ENCODE results near the gene NKX6-1. TPM values are rescaled to one million over a fixed set of nuclear protein-coding genes. Genes with fewer than 3 reads are reported as not detected.

Gene NKX6-1
- not detected for total RNA-seq

DNA sequence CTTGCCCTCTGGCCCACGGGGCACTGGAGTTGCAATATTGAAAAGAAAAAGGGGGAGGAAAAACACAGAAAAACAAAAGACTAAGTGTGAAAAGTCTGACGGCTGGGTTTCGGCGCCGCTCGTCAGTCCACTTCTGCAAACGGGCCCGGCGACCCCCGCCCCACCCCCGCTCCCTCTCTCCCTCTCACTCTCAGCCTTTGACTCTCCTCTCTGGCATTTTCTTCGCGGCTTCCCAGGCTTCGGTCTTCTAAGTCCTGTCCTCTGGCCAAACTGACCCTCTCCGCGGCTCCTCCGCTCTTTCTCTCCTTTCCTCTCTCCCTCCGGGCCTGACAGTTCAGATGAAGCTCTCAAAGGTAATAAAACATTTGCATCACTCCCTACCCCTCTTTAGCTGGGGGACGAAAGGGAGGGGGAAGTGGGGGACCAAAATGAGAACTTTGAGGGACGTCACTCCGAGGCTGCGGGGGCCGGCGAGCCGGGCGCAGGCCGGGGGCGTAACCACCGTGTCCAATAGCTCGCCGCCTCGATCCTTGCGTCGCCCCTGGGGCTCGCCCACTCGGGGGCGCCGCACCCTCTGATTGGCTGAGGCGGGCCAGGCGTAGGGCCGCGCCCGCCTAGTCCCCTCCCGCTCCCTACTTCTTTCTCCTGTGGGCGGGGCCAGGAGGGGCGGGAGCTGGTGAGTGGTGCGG, at the start of gene NKX6-1:
Gene NKX6-1 (minus strand): TSS at position 358 of the 689 bp plus-strand sequence. CDS start 1,064 bp downstream, outside the sequence.
- POLR2A ChIA-PET, result interaction anchor here (0.6 kb wide), 1 partner anchor 80 kb away, joined by 3 read pairs; no protein-coding TSS in a partner anchor
- Mint-ChIP-seq H3K27me3 (peaks cover 83% of the 10 kb centered on the region), H3K36me3 (peaks cover 14% of the 10 kb centered on the region), H3K4me3 (peak within 1 kb of the TSS; percentile 59), H3K27ac (no peak within 1 kb of the TSS), H3K9me3 (peaks cover 4% of the 10 kb centered on the region), H3K4me1 (ENCODE audit: low read depth) (peaks cover 15% of the 10 kb centered on the region)
- intact Hi-C loops (cut with micrococcal nuclease), result loop anchor here (5.0 kb wide), 1 partner anchor 83 kb away; the partner anchor contains the start of gene CDS1
- peak; percentile 30 for DNase-seq
- CTCF ChIA-PET, result interaction anchor here (0.9 kb wide), 1 partner anchor 11 kb away, joined by 3 read pairs; no protein-coding TSS in a partner anchor

- Mint-ChIP-seq H3K27me3 (peaks cover 3% of the 10 kb centered on the region), H3K9me3 (no peaks in the 10 kb centered on the region), H3K36me3 (no peaks in the 10 kb centered on the region), H3K4me3 (no peak overlapping the region), H3K27ac (no peak overlapping the region), H3K4me1 (ENCODE audit: low read depth) (no peaks in the 10 kb centered on the region)
- CTCF ChIA-PET, result no interaction called here
- no peak for DNase-seq
- POLR2A ChIA-PET, result no interaction called here
- intact Hi-C loops (cut with micrococcal nuclease), result no loop called here
Measured at GRCh38 chr4:84547211-84547610, 48.1 kb upstream of the NKX6-1 start.

DNA sequence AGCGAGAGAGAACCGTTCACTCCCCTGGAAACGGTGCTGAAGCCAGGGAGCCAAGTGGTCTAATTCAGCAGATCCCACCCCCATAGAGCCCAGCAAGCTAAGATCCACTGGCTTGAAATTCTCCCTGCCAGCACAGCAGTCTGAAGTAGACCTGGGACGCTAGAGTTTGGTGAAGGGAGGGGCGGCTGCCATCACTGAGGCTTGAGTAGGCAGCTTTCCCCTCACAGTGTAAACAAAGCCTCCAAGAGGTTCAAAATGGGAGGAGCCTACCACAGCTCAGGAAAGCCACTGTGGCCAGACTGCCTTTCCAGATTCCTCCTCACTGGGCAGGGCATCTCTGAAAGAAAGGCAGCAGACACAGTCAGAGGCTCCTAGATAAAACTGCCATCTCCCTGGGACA, 46.0 kb upstream of the NKX6-1 start:
- intact Hi-C loops (cut with micrococcal nuclease), result no loop called here
- Mint-ChIP-seq H3K27ac (no peak overlapping the region), H3K4me3 (no peak overlapping the region), H3K9me3 (no peaks in the 10 kb centered on the region), H3K36me3 (no peaks in the 10 kb centered on the region), H3K27me3 (peaks cover 4% of the 10 kb centered on the region), H3K4me1 (ENCODE audit: low read depth) (no peaks in the 10 kb centered on the region)
- ChIA-PET CTCF (no interaction called here), POLR2A (no interaction called here)
- DNase-seq, result no peak

GRCh38 chr4:84535901-84536300, 36.8 kb upstream of the NKX6-1 start:
- no peaks in the 10 kb centered on the region for H3K4me1 Mint-ChIP-seq (ENCODE audit: low read depth)
- DNase-seq, result no peak
- intact Hi-C loops (cut with micrococcal nuclease), result no loop called here
- ChIA-PET CTCF (no interaction called here), POLR2A (no interaction called here)
- no peak overlapping the region for H3K27ac Mint-ChIP-seq
- no peaks in the 10 kb centered on the region for H3K36me3 Mint-ChIP-seq
- H3K27me3 Mint-ChIP-seq, result peaks cover 22% of the 10 kb centered on the region
- no peak overlapping the region for H3K4me3 Mint-ChIP-seq
- H3K9me3 Mint-ChIP-seq, result no peaks in the 10 kb centered on the region

GRCh38 chr4:84531689-84532088, 32.6 kb upstream of the NKX6-1 start:
- intact Hi-C loops (cut with micrococcal nuclease), result no loop called here
- Mint-ChIP-seq H3K27me3 (peaks cover 17% of the 10 kb centered on the region), H3K36me3 (no peaks in the 10 kb centered on the region), H3K4me1 (ENCODE audit: low read depth) (no peaks in the 10 kb centered on the region), H3K9me3 (no peaks in the 10 kb centered on the region), H3K27ac (no peak overlapping the region), H3K4me3 (no peak overlapping the region)
- POLR2A ChIA-PET, result no interaction called here
- DNase-seq, result no peak
- CTCF ChIA-PET, result no interaction called here

DNA sequence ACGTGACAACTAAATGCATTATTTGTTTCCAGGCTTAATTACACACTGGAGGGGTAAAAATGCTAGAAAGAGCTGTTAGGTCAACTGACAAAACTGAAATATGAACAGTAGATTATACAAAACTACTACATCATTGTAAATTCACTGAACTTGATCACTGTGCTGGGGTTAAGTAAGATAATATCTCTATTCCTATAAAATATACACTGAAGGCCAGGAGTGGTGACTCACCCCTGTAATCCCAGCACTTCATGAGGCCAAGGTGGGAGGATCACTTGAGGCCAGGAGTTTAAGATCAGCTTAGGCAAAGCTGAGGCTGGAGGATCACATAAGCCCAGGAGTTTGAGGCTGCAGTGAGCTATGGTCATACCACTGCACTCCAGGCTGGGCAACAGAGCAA, 31.8 kb upstream of the NKX6-1 start:
- Mint-ChIP-seq H3K9me3 (no peaks in the 10 kb centered on the region), H3K36me3 (no peaks in the 10 kb centered on the region), H3K27me3 (peaks cover 18% of the 10 kb centered on the region), H3K27ac (no peak overlapping the region), H3K4me1 (ENCODE audit: low read depth) (no peaks in the 10 kb centered on the region), H3K4me3 (no peak overlapping the region)
- no peak for DNase-seq
- ChIA-PET POLR2A (no interaction called here), CTCF (no interaction called here)
- intact Hi-C loops (cut with micrococcal nuclease), result no loop called here

- intact Hi-C loops (cut with micrococcal nuclease), result no loop called here
- no peaks in the 10 kb centered on the region for H3K4me1 Mint-ChIP-seq (ENCODE audit: low read depth)
- no peaks in the 10 kb centered on the region for H3K9me3 Mint-ChIP-seq
- no peak overlapping the region for H3K4me3 Mint-ChIP-seq
- H3K27me3 Mint-ChIP-seq, result peaks cover 18% of the 10 kb centered on the region
- H3K36me3 Mint-ChIP-seq, result no peaks in the 10 kb centered on the region
- DNase-seq, result no peak
- H3K27ac Mint-ChIP-seq, result no peak overlapping the region
- POLR2A ChIA-PET, result no interaction called here
- CTCF ChIA-PET, result interaction anchor here (3.0 kb wide), 1 partner anchor 885 kb away, joined by 21 read pairs; no protein-coding TSS in a partner anchor
Measured at GRCh38 chr4:84530454-84530853, 31.4 kb upstream of the NKX6-1 start.

DNA sequence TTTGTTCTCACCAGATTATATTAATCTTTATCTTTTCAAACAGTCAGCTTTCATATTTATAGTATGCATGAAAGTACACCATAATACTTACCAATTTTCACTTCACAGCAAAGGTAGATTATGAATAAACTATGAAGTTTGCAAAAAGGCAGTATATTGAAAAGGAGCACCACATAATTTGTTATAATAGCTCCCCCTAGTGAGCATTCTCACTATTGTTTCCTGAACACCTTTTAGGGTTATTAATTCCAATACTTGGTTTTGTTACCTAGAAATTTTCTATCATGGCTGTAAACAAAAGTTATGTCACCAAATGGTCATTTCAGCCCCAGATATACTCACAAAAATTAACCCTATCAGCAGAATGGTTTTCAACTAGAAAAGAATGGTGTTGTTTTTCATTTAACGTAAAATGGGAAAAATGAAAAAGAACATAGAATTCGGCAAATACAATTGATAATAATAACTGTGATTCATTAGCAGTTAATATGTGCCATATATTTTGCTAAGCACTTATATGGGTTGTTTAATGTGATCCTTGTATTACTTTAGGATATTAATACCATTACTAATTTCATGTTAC, 30.2 kb upstream of the NKX6-1 start:
- Mint-ChIP-seq H3K4me1 (ENCODE audit: low read depth) (no peaks in the 10 kb centered on the region), H3K27ac (no peak overlapping the region), H3K27me3 (peaks cover 21% of the 10 kb centered on the region), H3K4me3 (no peak overlapping the region), H3K9me3 (no peaks in the 10 kb centered on the region), H3K36me3 (no peaks in the 10 kb centered on the region)
- intact Hi-C loops (cut with micrococcal nuclease), result loop anchor here (1.0 kb wide), 1 partner anchor 885 kb away; no protein-coding TSS in a partner anchor
- no peak for DNase-seq
- ChIA-PET CTCF (interaction anchor here (0.6 to 3.0 kb wide), 11 partner anchors 12 to 1413 kb away, joined by 3 to 21 read pairs (median 3); no protein-coding TSS in a partner anchor), POLR2A (no interaction called here)

DNA sequence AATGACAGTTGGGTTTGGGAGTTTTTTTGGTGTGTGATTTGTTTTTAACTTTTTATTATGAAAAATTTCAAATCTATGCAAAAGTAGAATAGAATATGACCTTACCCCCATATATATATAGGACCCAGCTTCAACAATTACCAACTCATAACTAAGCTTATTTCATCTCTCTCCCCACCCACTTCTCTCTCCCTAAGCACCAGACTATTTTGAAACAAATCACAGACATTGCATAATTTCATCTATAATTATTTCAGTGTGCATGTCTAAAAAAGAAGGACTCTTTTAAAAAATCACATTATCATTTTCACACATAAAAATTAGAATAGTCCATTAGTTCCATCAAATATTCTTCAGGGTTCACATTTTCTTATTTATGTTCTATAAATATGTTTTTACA, 28.3 kb upstream of the NKX6-1 start:
- intact Hi-C loops (cut with micrococcal nuclease), result no loop called here
- H3K9me3 Mint-ChIP-seq, result no peaks in the 10 kb centered on the region
- peaks cover 17% of the 10 kb centered on the region for H3K27me3 Mint-ChIP-seq
- POLR2A ChIA-PET, result no interaction called here
- H3K4me1 Mint-ChIP-seq (ENCODE audit: low read depth), result no peaks in the 10 kb centered on the region
- CTCF ChIA-PET, result interaction anchor here (3.0 kb wide), 1 partner anchor 882 kb away, joined by 21 read pairs; no protein-coding TSS in a partner anchor
- H3K36me3 Mint-ChIP-seq, result no peaks in the 10 kb centered on the region
- DNase-seq, result no peak
- H3K27ac Mint-ChIP-seq, result no peak overlapping the region
- H3K4me3 Mint-ChIP-seq, result no peak overlapping the region

DNA sequence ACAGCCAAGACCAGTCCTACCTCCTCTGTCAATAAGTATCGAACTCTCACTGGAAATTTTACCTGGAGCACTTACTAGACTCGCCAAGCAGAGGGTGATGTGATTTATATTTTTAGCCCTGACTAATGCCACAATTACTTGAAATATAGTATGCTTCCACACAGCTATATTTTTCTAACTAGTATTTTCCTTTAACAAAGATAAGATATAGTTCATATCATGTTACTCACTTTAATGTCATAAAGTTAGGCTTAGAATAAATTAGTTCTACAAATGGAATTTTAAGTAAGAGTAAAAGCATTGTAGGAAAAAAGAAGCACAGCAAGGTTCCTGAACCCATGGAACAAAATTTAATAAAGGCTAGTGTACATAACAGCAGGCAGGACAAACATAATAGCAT, 16.0 kb upstream of the NKX6-1 start:
- Mint-ChIP-seq H3K27me3 (peaks cover 35% of the 10 kb centered on the region), H3K9me3 (no peaks in the 10 kb centered on the region), H3K4me3 (no peak overlapping the region), H3K36me3 (no peaks in the 10 kb centered on the region), H3K27ac (no peak overlapping the region), H3K4me1 (ENCODE audit: low read depth) (no peaks in the 10 kb centered on the region)
- POLR2A ChIA-PET, result no interaction called here
- CTCF ChIA-PET, result no interaction called here
- DNase-seq, result no peak
- intact Hi-C loops (cut with micrococcal nuclease), result no loop called here

- Mint-ChIP-seq H3K9me3 (no peaks in the 10 kb centered on the region), H3K36me3 (no peaks in the 10 kb centered on the region), H3K4me1 (ENCODE audit: low read depth) (no peaks in the 10 kb centered on the region), H3K4me3 (no peak overlapping the region), H3K27me3 (peaks cover 39% of the 10 kb centered on the region), H3K27ac (no peak overlapping the region)
- DNase-seq, result no peak
- intact Hi-C loops (cut with micrococcal nuclease), result no loop called here
- ChIA-PET POLR2A (no interaction called here), CTCF (no interaction called here)
Measured at GRCh38 chr4:84512277-84512676, 13.2 kb upstream of the NKX6-1 start.

- no peaks in the 10 kb centered on the region for H3K9me3 Mint-ChIP-seq
- intact Hi-C loops (cut with micrococcal nuclease), result no loop called here
- POLR2A ChIA-PET, result no interaction called here
- H3K4me3 Mint-ChIP-seq, result no peak overlapping the region
- peaks cover 40% of the 10 kb centered on the region for H3K27me3 Mint-ChIP-seq
- H3K4me1 Mint-ChIP-seq (ENCODE audit: low read depth), result no peaks in the 10 kb centered on the region
- no peak overlapping the region for H3K27ac Mint-ChIP-seq
- CTCF ChIA-PET, result no interaction called here
- DNase-seq, result no peak
- no peaks in the 10 kb centered on the region for H3K36me3 Mint-ChIP-seq
Measured at GRCh38 chr4:84511703-84512102, 12.6 kb upstream of the NKX6-1 start.

DNA sequence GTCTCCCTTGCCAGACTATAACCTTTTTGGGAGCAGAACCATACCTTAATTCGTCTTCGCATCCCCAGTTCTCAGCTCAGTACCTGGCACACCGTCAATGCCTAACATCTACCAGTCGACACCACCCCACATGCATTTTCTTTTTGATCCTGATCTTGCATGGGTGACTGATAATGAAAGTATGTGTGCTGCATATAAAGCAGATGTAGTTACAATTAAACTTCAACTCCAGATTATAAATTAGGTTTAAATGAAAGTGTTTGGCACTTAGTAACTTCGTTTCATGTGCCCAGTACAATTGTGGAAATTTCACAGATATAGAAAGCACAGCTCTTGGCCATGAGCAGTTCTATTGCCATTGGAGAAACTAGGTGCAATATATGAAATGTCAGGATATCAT, 8.8 kb upstream of the NKX6-1 start:
- peaks cover 56% of the 10 kb centered on the region for H3K27me3 Mint-ChIP-seq
- H3K4me1 Mint-ChIP-seq (ENCODE audit: low read depth), result no peaks in the 10 kb centered on the region
- ChIA-PET POLR2A (no interaction called here), CTCF (no interaction called here)
- no peak for DNase-seq
- H3K4me3 Mint-ChIP-seq, result no peak overlapping the region
- intact Hi-C loops (cut with micrococcal nuclease), result no loop called here
- no peak overlapping the region for H3K27ac Mint-ChIP-seq
- H3K9me3 Mint-ChIP-seq, result no peaks in the 10 kb centered on the region
- H3K36me3 Mint-ChIP-seq, result no peaks in the 10 kb centered on the region
